Stomach (tissue), 4 donors: ENCODE results near the gene NOC2L.

Source experiments
- EP300 ChIP-seq: sonication (generic); formaldehyde crosslinking; IDR thresholded peaks from one replicate; pipeline ENCODE4 v1.6.1; 2017; ENCODE audit warnings: antibody characterized with exemption
- POLR2A ChIP-seq, 4 donors: fragments of 450-650 bp; IDR thresholded peaks; one replicate each; pipeline ENCODE4 v1.6.1; 2016; ENCODE audit warnings: antibody characterized with exemption in 4 of 4, control low read depth in 2 of 4, mild to moderate bottlenecking in 1 of 4, moderate library complexity in 1 of 4
- POLR2AphosphoS5 ChIP-seq, 3 donors: sonication (generic); formaldehyde crosslinking; IDR thresholded peaks; one replicate each; pipeline ENCODE4 v1.6.1; 2016; ENCODE audit warnings: antibody characterized with exemption in 3 of 3
- TF ChIP-seq, protein P1 (sequence below), 7 experiments: fragments of 450-650 bp in 4 of 7; fragments of 200-600 bp in 3 of 7; sonication (generic) in 3 of 7; IDR thresholded peaks; one replicate each; pipeline ENCODE4 v1.5.1; 2016 to 2019; ENCODE audit warnings: antibody characterized with exemption in 7 of 7, control low read depth in 2 of 7, mild to moderate bottlenecking in 1 of 7

DNA sequence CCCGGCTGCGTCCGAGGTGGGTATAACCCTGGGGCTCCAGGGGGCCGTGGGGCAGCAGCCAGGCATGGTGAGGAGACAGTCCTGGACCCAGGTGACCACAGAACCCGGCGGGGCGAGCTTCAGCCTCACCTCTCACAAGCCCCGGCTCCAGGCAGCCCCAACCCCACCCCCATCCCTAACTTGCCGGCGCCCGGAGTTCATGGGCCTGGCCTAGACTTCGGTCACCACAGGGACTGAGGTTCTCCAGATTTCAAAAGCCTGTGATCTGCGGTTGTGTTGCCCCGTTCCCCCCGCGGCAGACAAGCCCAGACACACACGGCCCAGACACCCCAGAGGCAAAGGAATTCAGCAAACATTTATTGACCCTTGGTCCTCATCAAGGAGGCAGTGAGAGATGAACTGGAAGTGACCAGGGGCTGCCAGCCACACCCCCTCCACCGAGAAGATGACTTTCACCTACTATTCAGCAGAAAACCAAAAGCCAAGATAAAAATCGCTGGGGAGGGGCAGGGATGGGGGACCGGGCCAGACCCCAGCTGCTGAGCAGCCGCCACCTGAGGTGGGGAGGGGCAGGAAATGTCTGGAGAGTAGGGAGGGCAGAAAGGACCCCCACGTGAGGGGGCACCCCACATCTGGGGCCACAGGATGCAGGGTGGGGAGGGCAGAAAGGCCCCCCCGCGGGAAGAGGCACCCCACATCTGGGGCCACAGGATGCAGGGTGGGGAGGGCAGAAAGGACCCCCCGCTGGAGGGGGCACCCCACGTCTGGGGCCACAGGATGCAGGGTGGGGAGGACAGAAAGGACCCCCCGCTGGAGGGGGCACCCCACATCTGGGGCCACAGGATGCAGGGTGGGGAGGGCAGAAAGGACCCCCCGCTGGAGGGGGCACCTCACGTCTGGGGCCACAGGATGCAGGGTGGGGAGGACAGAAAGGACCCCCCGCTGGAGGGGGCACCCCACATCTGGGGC lies 36.9 kb upstream of the NOC2L start:
- TF ChIP-seq EP300 (no peak), POLR2A (IDR thresholded peaks at IDR 0.05) (no peak), POLR2AphosphoS5 (IDR thresholded peaks at IDR 0.05) (no peak)
- TF ChIP-seq, protein P1, sequence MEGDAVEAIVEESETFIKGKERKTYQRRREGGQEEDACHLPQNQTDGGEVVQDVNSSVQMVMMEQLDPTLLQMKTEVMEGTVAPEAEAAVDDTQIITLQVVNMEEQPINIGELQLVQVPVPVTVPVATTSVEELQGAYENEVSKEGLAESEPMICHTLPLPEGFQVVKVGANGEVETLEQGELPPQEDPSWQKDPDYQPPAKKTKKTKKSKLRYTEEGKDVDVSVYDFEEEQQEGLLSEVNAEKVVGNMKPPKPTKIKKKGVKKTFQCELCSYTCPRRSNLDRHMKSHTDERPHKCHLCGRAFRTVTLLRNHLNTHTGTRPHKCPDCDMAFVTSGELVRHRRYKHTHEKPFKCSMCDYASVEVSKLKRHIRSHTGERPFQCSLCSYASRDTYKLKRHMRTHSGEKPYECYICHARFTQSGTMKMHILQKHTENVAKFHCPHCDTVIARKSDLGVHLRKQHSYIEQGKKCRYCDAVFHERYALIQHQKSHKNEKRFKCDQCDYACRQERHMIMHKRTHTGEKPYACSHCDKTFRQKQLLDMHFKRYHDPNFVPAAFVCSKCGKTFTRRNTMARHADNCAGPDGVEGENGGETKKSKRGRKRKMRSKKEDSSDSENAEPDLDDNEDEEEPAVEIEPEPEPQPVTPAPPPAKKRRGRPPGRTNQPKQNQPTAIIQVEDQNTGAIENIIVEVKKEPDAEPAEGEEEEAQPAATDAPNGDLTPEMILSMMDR (IDR thresholded peaks at IDR 0.05) = no peak
